ENCODE data around the gene SPATA31E1.

SPATA31E1 gene

GRCh38 chr9:87883990-87884389 is 1.3 kb downstream of the SPATA31E1 start:
- no peak overlapping the region for H3K4me3 ChIP-seq (ENCODE audit: low read depth, low read length)
- 0 out of 2 replicates have a peak, but pooled peaks have one; percentile 6 for TF ChIP-seq CTCF (IDR thresholded peaks at IDR 0.05; ENCODE audit: control insufficient read depth, extremely low read depth, insufficient read depth)
- DNase-seq (ENCODE audit: low read depth) = no peak

- TF ChIP-seq CTCF (IDR thresholded peaks at IDR 0.05; ENCODE audit: control insufficient read depth, extremely low read depth, insufficient read depth) = no peak
- H3K4me3 ChIP-seq (ENCODE audit: low read depth, low read length) = no peak overlapping the region
- no peak for DNase-seq (ENCODE audit: low read depth)
Measured at GRCh38 chr9:87884578-87885459, 2.1 kb downstream of the SPATA31E1 start.

DNA sequence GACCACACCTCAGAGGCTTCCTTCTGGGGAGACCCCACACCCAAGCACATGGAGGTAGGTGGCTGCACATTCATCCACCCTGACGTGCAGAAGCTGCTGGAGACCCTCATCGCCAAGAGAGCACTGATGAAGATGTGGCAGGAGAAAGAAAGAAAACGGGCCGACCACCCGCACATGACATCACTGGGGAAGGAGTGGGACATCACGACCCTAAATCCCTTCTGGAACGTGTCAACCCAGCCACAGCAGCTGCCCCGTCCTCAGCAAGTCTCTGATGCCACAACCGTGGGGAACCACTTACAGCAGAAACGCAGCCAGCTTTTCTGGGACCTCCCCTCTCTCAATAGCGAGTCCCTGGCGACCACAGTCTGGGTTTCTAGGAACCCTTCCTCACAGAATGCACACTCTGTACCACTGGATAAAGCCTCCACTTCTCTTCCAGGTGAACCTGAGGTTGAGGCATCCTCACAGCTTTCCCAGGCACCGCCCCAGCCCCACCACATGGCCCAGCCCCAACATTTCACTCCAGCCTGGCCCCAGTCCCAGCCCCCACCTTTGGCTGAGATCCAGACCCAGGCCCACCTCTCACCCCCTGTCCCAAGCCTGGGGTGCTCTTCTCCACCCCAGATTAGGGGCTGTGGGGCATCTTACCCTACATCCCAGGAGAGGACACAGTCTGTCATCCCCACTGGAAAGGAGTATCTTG is 3.0 kb downstream of the SPATA31E1 start:
- H3K4me3 ChIP-seq (ENCODE audit: low read depth, low read length) = no peak overlapping the region
- TF ChIP-seq CTCF (IDR thresholded peaks at IDR 0.05; ENCODE audit: control insufficient read depth, extremely low read depth, insufficient read depth) = no peak
- DNase-seq (ENCODE audit: low read depth) = no peak

DNA sequence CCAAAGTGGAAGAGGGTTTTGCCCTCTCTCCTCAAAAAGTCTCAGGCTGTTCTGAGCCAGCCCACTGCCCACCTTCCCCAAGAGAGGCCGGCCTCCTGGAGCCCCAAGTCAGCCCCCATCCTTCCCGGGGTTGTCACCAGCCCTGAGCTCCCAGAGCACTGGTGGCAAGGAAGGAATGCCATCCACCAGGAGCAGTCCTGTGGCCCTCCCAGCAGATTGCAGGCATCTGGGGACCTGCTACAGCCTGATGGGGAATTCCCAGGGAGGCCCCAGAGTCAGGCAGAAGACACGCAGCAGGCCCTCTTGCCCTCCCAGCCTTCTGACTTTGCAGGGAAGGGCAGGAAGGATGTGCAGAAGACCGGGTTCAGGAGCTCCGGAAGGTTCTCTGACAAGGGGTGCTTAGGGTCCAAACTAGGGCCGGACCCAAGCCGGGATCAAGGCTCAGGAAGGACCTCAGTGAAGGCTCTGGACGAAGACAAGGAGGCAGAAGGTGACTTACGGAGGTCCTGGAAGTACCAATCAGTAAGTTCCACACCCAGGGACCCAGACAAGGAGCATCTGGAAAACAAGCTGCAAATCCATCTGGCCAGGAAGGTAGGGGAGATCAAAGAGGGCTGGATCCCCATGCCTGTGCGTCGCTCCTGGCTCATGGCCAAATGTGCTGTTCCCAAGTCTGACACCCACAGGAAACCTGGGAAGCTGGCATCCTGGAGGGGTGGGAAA is 3.7 kb downstream of the SPATA31E1 start:
- DNase-seq (ENCODE audit: low read depth) = no peak
- H3K4me3 ChIP-seq (ENCODE audit: low read depth, low read length) = no peak overlapping the region
- TF ChIP-seq CTCF (IDR thresholded peaks at IDR 0.05; ENCODE audit: control insufficient read depth, extremely low read depth, insufficient read depth) = no peak

DNA sequence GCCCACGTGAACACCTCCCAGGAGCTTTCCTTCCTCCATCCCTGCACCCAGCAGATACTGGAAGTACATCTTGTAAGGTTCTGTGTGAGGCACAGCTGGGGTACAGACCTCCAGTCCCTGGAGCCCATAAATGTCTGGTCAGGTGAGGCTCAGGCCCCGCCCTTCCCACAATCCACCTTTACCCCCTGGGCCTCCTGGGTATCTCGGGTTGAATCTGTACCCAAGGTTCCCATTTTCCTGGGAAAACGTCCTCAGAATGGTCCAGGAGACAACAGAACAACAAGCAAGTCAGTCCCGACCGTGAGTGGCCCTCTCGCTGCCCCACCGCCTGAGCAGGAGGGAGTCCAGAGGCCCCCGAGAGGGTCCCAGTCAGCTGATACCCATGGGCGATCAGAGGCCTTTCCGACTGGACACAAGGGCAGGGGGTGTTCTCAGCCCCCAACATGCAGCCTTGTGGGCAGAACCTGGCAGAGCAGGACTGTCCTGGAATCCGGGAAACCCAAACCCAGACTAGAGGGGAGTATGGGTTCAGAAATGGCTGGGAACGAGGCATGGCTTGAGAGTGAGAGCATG is 4.3 kb downstream of the SPATA31E1 start:
- DNase-seq (ENCODE audit: low read depth) = no peak
- TF ChIP-seq CTCF (IDR thresholded peaks at IDR 0.05; ENCODE audit: control insufficient read depth, extremely low read depth, insufficient read depth) = no peak
- no peak overlapping the region for H3K4me3 ChIP-seq (ENCODE audit: low read depth, low read length)

GRCh38 chr9:87887661-87888480 is 5.2 kb downstream of the SPATA31E1 start:
- H3K4me3 ChIP-seq (ENCODE audit: low read depth, low read length) = no peak overlapping the region
- DNase-seq (ENCODE audit: low read depth) = no peak
- no peak for TF ChIP-seq CTCF (IDR thresholded peaks at IDR 0.05; ENCODE audit: control insufficient read depth, extremely low read depth, insufficient read depth)
